Cerebellar cortex (tissue), 1 donor: ENCODE measurements around the gene RPH3AL.

Source experiments
- DNase-seq: peaks from one replicate; pipeline ENCODE4 v3.0.0-alpha.2; 2015; ENCODE audit warnings: low spot score

Gene RPH3AL

GRCh38 chr17:353213-353837 is 718 bp upstream of the RPH3AL start:
- DNase-seq, result no peak

- DNase-seq, result no peak
These were observed 659 bp downstream of the RPH3AL start for GRCh38 chr17:351875-352420.

GRCh38 chr17:351449-351738 is 1.2 kb downstream of the RPH3AL start:
- no peak for DNase-seq

GRCh38 chr17:350706-351448 is 1.7 kb downstream of the RPH3AL start:
- no peak for DNase-seq

- DNase-seq, result no peak
These were observed 2.9 kb downstream of the RPH3AL start for GRCh38 chr17:349666-350065.

- DNase-seq, result no peak
These were observed 3.7 kb downstream of the RPH3AL start for GRCh38 chr17:348692-349425.

- no peak for DNase-seq
These were observed 4.6 kb downstream of the RPH3AL start for GRCh38 chr17:348012-348411.

GRCh38 chr17:347309-347899 is 5.2 kb downstream of the RPH3AL start:
- DNase-seq, result no peak

GRCh38 chr17:345992-346785 is 6.4 kb downstream of the RPH3AL start:
- DNase-seq, result no peak

DNA sequence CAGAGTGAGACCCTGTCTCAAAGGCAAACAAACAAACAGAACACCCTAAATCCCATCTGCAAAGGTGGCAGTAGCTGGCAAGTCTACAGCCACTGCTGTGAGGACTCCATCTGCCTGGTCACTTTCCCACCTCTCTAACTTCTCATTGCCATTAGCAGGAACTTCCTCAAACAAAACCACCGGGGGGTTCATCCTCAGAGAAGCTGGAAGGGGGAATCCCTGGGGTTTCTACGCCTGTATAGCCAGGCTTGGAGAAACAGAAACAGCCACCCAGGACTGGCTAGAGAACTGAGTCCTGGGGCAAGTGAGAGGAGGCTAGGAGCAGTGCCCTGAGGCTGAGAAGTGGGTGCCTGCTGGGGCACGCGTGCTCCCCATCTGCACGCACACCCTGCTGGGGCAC is 7.3 kb downstream of the RPH3AL start:
- DNase-seq, result no peak

GRCh38 chr17:343875-344752 is 8.5 kb downstream of the RPH3AL start:
- no peak for DNase-seq

- no peak for DNase-seq
These were observed 9.4 kb downstream of the RPH3AL start for GRCh38 chr17:343211-343610.

DNA sequence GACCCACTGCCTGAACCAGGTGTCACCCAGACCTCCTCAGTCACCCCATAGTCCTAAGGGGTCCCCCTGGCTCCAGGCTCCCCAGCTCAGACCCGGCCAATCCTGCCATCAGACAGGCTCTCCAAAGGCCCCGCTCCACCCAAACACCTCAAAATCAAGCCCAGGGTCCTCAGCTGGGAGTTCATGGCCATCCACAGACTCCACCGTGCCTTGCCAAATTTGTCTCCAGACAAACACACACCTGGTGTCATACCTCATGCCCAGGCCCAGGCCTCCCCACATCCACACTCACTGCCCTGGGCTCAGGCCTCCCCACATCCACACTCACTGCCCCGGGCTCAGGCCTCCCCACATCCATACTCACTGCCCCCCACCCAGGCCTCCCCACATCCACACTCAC is 12.5 kb downstream of the RPH3AL start:
- no peak for DNase-seq

DNA sequence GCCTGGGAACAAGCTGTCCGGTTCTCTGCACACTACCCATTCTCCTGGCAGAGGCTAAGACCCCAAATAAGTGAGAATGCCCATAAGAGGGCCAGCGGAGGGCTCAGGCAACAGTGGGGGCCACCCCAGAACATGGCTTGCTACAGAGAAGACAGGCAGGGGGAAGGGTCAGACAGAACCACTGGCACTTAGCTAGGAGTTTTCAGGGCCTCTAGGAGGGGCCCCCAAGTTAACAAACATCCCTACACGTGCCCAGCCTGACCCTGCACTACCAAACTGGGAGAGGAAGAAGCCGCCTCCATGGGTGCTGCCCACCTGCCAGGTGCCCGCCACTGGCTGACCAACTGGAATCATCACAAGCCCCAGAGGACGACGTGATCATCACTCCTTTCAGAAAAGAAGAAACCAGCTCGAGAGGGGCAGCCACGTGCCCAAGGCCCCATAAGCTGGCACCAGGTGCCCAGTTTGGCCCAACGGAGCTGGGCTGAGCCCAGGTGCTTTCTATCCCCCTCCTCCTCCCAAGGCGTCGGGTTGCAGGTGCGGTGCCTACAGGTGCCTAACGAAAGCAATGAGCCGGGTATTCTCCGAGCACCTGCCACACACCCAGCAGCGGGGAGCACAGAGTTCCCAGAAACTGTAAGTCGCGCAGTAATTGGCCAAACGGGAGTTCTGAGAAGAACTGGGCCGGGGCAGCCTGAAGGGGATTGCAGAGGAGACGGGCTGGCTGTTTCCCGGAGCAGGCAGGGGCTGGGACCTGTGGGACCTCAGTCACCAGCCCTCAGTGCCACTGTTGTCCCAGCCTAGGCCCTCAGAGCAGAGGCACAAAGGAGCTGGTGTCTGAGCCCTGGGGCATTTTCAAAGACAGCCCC is 13.2 kb downstream of the RPH3AL start:
- DNase-seq, result no peak

DNA sequence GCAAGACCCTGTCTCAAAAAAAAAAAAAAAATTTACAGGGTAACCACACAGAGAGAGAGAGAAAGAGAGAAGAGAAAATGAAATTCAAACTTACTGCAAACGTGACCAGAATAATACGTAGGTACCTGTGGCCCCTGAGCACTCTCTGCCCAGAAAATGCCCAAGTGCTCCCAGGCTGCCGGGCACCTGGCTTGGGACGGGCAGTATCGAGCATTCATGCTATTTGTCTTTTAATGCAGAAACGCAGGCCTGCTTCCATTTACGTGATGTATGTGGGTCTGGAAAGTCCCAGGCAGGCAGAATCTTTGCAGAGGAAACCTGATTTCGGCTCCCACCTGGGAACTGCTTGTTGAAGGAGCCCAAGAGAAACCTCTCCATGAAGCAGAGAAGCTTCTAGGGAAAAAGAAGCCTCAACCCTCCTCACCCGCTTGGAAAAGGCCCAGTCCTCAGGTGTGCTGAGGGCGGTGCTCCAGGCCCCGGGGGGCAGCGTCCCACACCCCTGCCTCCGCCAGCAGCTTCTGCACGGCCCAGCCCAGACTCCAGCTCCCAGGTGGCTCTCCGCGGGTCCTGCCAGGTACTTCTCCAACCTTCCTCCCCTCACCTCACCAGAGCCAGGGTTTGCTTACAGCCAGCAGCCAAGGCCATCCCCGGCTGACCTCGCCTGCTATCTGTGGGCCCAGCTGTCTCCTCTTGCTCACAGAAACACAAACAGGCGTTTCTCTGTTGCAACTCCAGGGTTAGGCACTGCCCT is 14.0 kb downstream of the RPH3AL start:
- DNase-seq, result no peak

GRCh38 chr17:337866-338265 is 14.7 kb downstream of the RPH3AL start:
- no peak for DNase-seq

- DNase-seq, result no peak
These were observed 15.2 kb downstream of the RPH3AL start for GRCh38 chr17:337453-337852.

- no peak for DNase-seq
These were observed 15.6 kb downstream of the RPH3AL start for GRCh38 chr17:337022-337420.
